ENCODE results near the gene SP2. TPM values are rescaled to one million over a fixed set of nuclear protein-coding genes. Genes with fewer than 3 reads are reported as not detected.

SP2 gene
- total and polyA plus RNA-seq, 2 of the 13 experiments (the other 11 are each of a cell fraction or from before 2014, with no cell fraction given): 1.4 to 4.8 TPM

DNA sequence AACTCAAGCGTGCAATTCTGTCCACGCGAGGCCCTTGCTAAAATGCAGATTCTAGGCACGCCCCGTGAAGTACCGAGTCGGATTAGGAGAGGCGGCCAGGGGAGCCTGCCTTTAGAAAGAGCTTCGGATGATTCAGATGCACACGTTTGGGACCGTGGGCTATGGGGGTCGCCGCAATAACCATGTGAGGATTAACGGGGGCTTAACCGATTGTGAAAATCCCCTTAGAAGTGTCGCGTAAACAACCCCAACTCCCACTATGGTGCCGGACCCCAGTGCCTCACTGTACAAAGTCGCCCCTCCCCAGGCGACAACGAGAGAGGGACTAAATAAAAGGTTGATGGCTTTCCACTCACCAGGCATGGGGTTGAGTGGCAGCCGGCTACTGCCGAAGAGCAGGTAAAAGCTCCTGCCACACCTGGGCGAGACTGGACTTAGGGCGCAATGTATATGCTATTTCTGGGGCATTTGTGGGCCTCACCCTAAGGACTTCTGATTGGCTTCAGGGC lies 635 bp upstream of the SP2 start (continued):
- TF ChIP-seq ZNF280D (CRISPR knock-in tag; IDR thresholded peaks at IDR 0.05): no peak
- peak; percentile 60; the same call in 1 of the 2 replicates for TF ChIP-seq ZNF274 (CRISPR knock-in tag; IDR thresholded peaks at IDR 0.05)
- no peak for TF ChIP-seq ZNF710 (CRISPR knock-in tag; IDR thresholded peaks at IDR 0.05; ENCODE audit: borderline replicate concordance)
- no peak for TF ChIP-seq ZNF597 (CRISPR knock-in tag; IDR thresholded peaks at IDR 0.05)
- TF ChIP-seq ZNF75D (CRISPR knock-in tag; IDR thresholded peaks at IDR 0.05; ENCODE audit: borderline replicate concordance): no peak
- no peak; the same call in 1 of the 2 replicates for TF ChIP-seq ZNF160 (CRISPR knock-in tag; IDR thresholded peaks at IDR 0.05)
- peak; percentile 81; the same call in 1 of the 2 replicates for TF ChIP-seq ATF7-NPFF (CRISPR knock-in tag; IDR thresholded peaks at IDR 0.05; ENCODE audit: low read depth)
- TF ChIP-seq FOXP4 (CRISPR knock-in tag; IDR thresholded peaks at IDR 0.05): peak; percentile 6; the same call in 1 of the 2 replicates
- TF ChIP-seq, protein P1, sequence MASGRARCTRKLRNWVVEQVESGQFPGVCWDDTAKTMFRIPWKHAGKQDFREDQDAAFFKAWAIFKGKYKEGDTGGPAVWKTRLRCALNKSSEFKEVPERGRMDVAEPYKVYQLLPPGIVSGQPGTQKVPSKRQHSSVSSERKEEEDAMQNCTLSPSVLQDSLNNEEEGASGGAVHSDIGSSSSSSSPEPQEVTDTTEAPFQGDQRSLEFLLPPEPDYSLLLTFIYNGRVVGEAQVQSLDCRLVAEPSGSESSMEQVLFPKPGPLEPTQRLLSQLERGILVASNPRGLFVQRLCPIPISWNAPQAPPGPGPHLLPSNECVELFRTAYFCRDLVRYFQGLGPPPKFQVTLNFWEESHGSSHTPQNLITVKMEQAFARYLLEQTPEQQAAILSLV (CRISPR knock-in tag; IDR thresholded peaks at IDR 0.05; ENCODE audit: borderline replicate concordance): no peak
- TF ChIP-seq ZNF383 (CRISPR knock-in tag; IDR thresholded peaks at IDR 0.05; ENCODE audit: borderline replicate concordance): no peak
- no peak for TF ChIP-seq ZBTB2 (CRISPR knock-in tag; IDR thresholded peaks at IDR 0.05; ENCODE audit: low read depth)
- TF ChIP-seq CREB1 (IDR thresholded peaks at IDR 0.05): no peak
- no peak for TF ChIP-seq CREB1 (CRISPR knock-in tag; IDR thresholded peaks at IDR 0.05)
- TF ChIP-seq POGK (CRISPR knock-in tag; conservative IDR thresholded peaks at IDR 0.05): peak; percentile 85

Data from HepG2 (cell line).